Cardiac muscle cell (in vitro differentiated cells and primary cell): Measurements from ENCODE around the gene LRIT2. TPM values are rescaled to one million over a fixed set of nuclear protein-coding genes. Genes with fewer than 3 reads are reported as not detected.

Source experiments
- DNase-seq, 2 donors: peaks; one replicate each; pipeline versions ENCODE4 v3.0.0 to v3.0.0-alpha.2; 2010 to 2017; ENCODE audit warnings: low read depth in 1 of 2, low spot score in 1 of 2
- H3K27ac ChIP-seq: fragments of 200-600 bp; sonication (generic); 2 replicates; pipeline ENCODE4 v1.5.1; 2016
- H3K27me3 ChIP-seq: fragments of 200-600 bp; sonication (generic); 2 replicates; pipeline ENCODE4 v1.6.0; 2016; ENCODE audit warnings: control low read depth
- H3K36me3 ChIP-seq: fragments of 200-600 bp; sonication (generic); 2 replicates; pipeline ENCODE4 v1.5.1; 2016; ENCODE audit warnings: control low read depth
- H3K4me1 ChIP-seq: fragments of 200-600 bp; sonication (generic); 2 replicates; pipeline ENCODE4 v1.8.1; 2017; ENCODE audit warnings: low read depth, mild to moderate bottlenecking, mixed run types
- H3K4me3 ChIP-seq: fragments of 200-600 bp; sonication (generic); 2 replicates; pipeline ENCODE4 v1.5.1; 2016; ENCODE audit warnings: mild to moderate bottlenecking
- H3K9me3 ChIP-seq: fragments of 200-600 bp; sonication (generic); 2 replicates; pipeline ENCODE4 v1.5.1; 2017; ENCODE audit warnings: low read depth, mild to moderate bottlenecking, control low read depth
- CTCF ChIP-seq: IDR thresholded peaks from 2 replicates; pipeline ENCODE4 v1.5.1; 2012; ENCODE audit warnings: low read depth, mild to moderate bottlenecking, low read length
- polyA plus RNA-seq: library from polyadenylated mRNA; unstranded; fragments of >200 nt; fragmentation: Nextera tagmentation; extraction: Ambion mirVana; gene quantifications from 2 replicates; pipeline ENCODE4 v1.2.1, GENCODE V29; 2016
- total RNA-seq: library from RNA; depleted of rRNA; stranded (reverse); fragments of >200 nt; gene quantifications from 2 replicates; pipeline ENCODE4 v1.2.3, GENCODE V29; 2016

Gene LRIT2
- total RNA-seq: not detected in 2 replicates
- polyA plus RNA-seq: not detected in 2 replicates

- Histone ChIP-seq H3K4me3 (no peak within 1 kb of the TSS), H3K9me3 (no peaks in the 10 kb centered on the region), H3K4me1 (no peaks in the 10 kb centered on the region), H3K27me3 (peaks cover 3% of the 10 kb centered on the region), H3K36me3 (no peaks in the 10 kb centered on the region), H3K27ac (no peak within 1 kb of the TSS)
- no peak for TF ChIP-seq CTCF
- DNase-seq: no peak
Measured at GRCh38 chr10:84225427-84226173, at the start of gene LRIT2. TSS of gene LRIT2 (minus strand) at chr10:84225544. CDS start at chr10:84225520, 24 bp downstream.

- no peak for DNase-seq
- no peak overlapping the region for H3K27ac ChIP-seq
- H3K9me3 ChIP-seq: no peaks in the 10 kb centered on the region
- TF ChIP-seq CTCF: no peak
- no peak overlapping the region for H3K4me3 ChIP-seq
- no peaks in the 10 kb centered on the region for H3K36me3 ChIP-seq
- H3K4me1 ChIP-seq: no peaks in the 10 kb centered on the region
- H3K27me3 ChIP-seq: no peaks in the 10 kb centered on the region
Measured at GRCh38 chr10:84270708-84271107, 45.4 kb upstream of the LRIT2 start.

GRCh38 chr10:84269773-84270172 lies 44.4 kb upstream of the LRIT2 start:
- H3K4me3 ChIP-seq: no peak overlapping the region
- no peaks in the 10 kb centered on the region for H3K36me3 ChIP-seq
- H3K9me3 ChIP-seq: no peaks in the 10 kb centered on the region
- TF ChIP-seq CTCF: no peak
- DNase-seq: peak in 1 of 2 donors; percentile 36
- H3K27me3 ChIP-seq: no peaks in the 10 kb centered on the region
- H3K27ac ChIP-seq: no peak overlapping the region
- no peaks in the 10 kb centered on the region for H3K4me1 ChIP-seq

GRCh38 chr10:84269162-84269561 lies 43.8 kb upstream of the LRIT2 start:
- no peaks in the 10 kb centered on the region for H3K4me1 ChIP-seq
- H3K4me3 ChIP-seq: no peak overlapping the region
- DNase-seq: no peak
- H3K36me3 ChIP-seq: no peaks in the 10 kb centered on the region
- no peaks in the 10 kb centered on the region for H3K9me3 ChIP-seq
- no peak for TF ChIP-seq CTCF
- no peak overlapping the region for H3K27ac ChIP-seq
- H3K27me3 ChIP-seq: no peaks in the 10 kb centered on the region

- TF ChIP-seq CTCF: peak; percentile 72
- H3K36me3 ChIP-seq: no peaks in the 10 kb centered on the region
- peak; percentile 12 to 51 for DNase-seq
Measured at GRCh38 chr10:84267503-84268126, 42.3 kb upstream of the LRIT2 start.

More at GRCh38 chr10:84267503-84268126, 42.3 kb upstream of the LRIT2 start:
- Histone ChIP-seq H3K27ac (no peak overlapping the region), H3K4me3 (no peak overlapping the region), H3K27me3 (no peaks in the 10 kb centered on the region), H3K9me3 (no peaks in the 10 kb centered on the region), H3K4me1 (no peaks in the 10 kb centered on the region)
